CD4-positive, alpha-beta T cell (primary cell): ENCODE results near the gene DUSP2. TPM values are rescaled to one million over a fixed set of nuclear protein-coding genes. Genes with fewer than 3 reads are reported as not detected.
A peak's percentile ranks its signal among the peaks of the same experiment; 100 is the strongest.

Experiments used
- ATAC-seq: fragments of 200-7000 bp; cut with Tn5 transposase; one replicate; pipeline ENCODE4 v1.10.0; 2022; ENCODE audit warnings: mild to moderate bottlenecking; ENCODE audit not compliant: poor library complexity
- CTCF ChIA-PET: fragments of 350-600 bp; sonication (Branson Sonifier 250); formaldehyde crosslinking; loops from one replicate; lab custom pipeline; 2021; ENCODE audit warnings: antibody characterized with exemption, inconsistent platforms; lab: Charles Lee
- POLR2A ChIA-PET: fragments of 350-600 bp; sonication (Branson Sonifier 250); formaldehyde crosslinking; loops from one replicate; lab custom pipeline; 2021; ENCODE audit warnings: antibody characterized with exemption, inconsistent platforms; lab: Charles Lee
- DNase-seq, 14 experiments: peaks; one replicate each; pipeline ENCODE4 v3.0.0-alpha.2; 2013 to 2020; ENCODE audit warnings: mixed read lengths in 2 of 14
- H3K27ac ChIP-seq, 2 donors: one replicate each; pipeline versions ENCODE4 v1.5.1 to v1.7.0; 2013; ENCODE audit warnings: low read length in 2 of 2, low read depth in 1 of 2, mild to moderate bottlenecking in 1 of 2
- H3K27me3 ChIP-seq, 2 experiments: 1 replicate in 1 of 2; 2 replicates in 1 of 2; pipeline versions ENCODE4 v1.6.1 to v1.7.0; 2013; ENCODE audit warnings: low read length in 2 of 2, control low read depth in 1 of 2, mild to moderate bottlenecking in 1 of 2, moderate library complexity in 1 of 2; ENCODE audit not compliant: insufficient read depth in 2 of 2, control insufficient read depth in 1 of 2
- H3K36me3 ChIP-seq: one replicate; pipeline ENCODE4 v1.6.1; 2013; ENCODE audit warnings: low read length, control low read depth; ENCODE audit not compliant: insufficient read depth
- H3K4me1 ChIP-seq: one replicate; pipeline ENCODE4 v1.6.1; 2013; ENCODE audit warnings: low read length, control low read depth; ENCODE audit not compliant: insufficient read depth
- H3K4me3 ChIP-seq: one replicate; pipeline ENCODE4 v1.5.1; 2013; ENCODE audit warnings: mild to moderate bottlenecking, low read length, moderate library complexity
- H3K9me3 ChIP-seq, 2 experiments: 1 replicate in 1 of 2; 2 replicates in 1 of 2; pipeline versions ENCODE4 v1.6.1 to v1.7.0; 2013; ENCODE audit warnings: low read length in 2 of 2, mild to moderate bottlenecking in 2 of 2, control low read depth in 1 of 2, moderate library complexity in 1 of 2; ENCODE audit not compliant: control insufficient read depth in 1 of 2, insufficient read depth in 1 of 2
- H3K27ac Mint-ChIP-seq: one replicate; pipeline ENCODE4 v1.8.0; 2020; ENCODE audit warnings: mixed read lengths
- H3K27me3 Mint-ChIP-seq: one replicate; pipeline ENCODE4 v1.8.0; 2021; ENCODE audit warnings: mixed read lengths
- H3K36me3 Mint-ChIP-seq: one replicate; pipeline ENCODE4 v1.8.0; 2021; ENCODE audit warnings: low read depth, mixed read lengths
- H3K4me1 Mint-ChIP-seq: one replicate; pipeline ENCODE4 v1.8.0; 2021; ENCODE audit warnings: low read depth, mixed read lengths
- H3K4me3 Mint-ChIP-seq: one replicate; pipeline ENCODE4 v1.8.0; 2020; ENCODE audit warnings: mild to moderate bottlenecking, mixed read lengths
- H3K9me3 Mint-ChIP-seq: one replicate; pipeline ENCODE4 v1.8.0; 2020; ENCODE audit warnings: mixed read lengths
- CTCF ChIP-seq: fragments of 200-600 bp; IDR thresholded peaks from one replicate; pipeline ENCODE4 v1.8.0; 2022; ENCODE audit warnings: antibody characterized with exemption, mild to moderate bottlenecking
- intact Hi-C, 2 experiments: fragments of 100-400 bp; cut with DNase I in 1 of 2; cut with micrococcal nuclease in 1 of 2; formaldehyde crosslinking; loops; one replicate each; pipeline versions ENCODE4 v1.15.1 to v1.9.0; 2023 to 2025; cut with DNase I, micrococcal nuclease
- total RNA-seq, 174 experiments: library from RNA in 2 of 174; stranded (reverse) in 2 of 174; gene quantifications; one replicate each; pipeline ENCODE4 v1.2.3 and lab custom pipeline; 2021 to 2026

DUSP2 gene
- total RNA-seq, 2 experiments from 2014 or later: 728 to 730 TPM

GRCh38 chr2:96147593-96148201, 2.5 kb upstream of the DUSP2 start:
- Histone ChIP-seq H3K27ac (peak overlapping the region; percentile 97 to 99), H3K4me3 (no peak overlapping the region), H3K36me3 (peaks cover 19% of the 10 kb centered on the region), H3K9me3 (no peaks in the 10 kb centered on the region), H3K27me3 (no peaks in the 10 kb centered on the region), H3K4me1 (peaks cover 80% of the 10 kb centered on the region)
- Mint-ChIP-seq H3K27me3 (no peaks in the 10 kb centered on the region), H3K27ac (peak overlapping the region; percentile 98), H3K36me3 (peaks cover 37% of the 10 kb centered on the region), H3K4me3 (peak overlapping the region; percentile 88), H3K4me1 (peaks cover 88% of the 10 kb centered on the region), H3K9me3 (no peaks in the 10 kb centered on the region)
- TF ChIP-seq CTCF: no peak
- intact Hi-C loops: loop anchor here (1.0 to 5.0 kb wide), 3 partner anchors 17 to 390 kb away; partner anchors contain the start of genes ARID5A (in 2 of the 2) and STARD7 (in 1 of the 2)
- ATAC-seq (no peak), DNase-seq (peak in 3 of 14 experiments; percentile 33 to 57 (median 47))
- ChIA-PET POLR2A (interaction anchor here (1.0 to 13.8 kb wide), 8 partner anchors 9 to 390 kb away, joined by 3 to 199 read pairs (median 20); partner anchors contain the start of genes ARID5A, ASTL and STARD7), CTCF (interaction anchor here (1.1 to 15.2 kb wide), 6 partner anchors 9 to 407 kb away, joined by 3 to 229 read pairs (median 8); partner anchors contain the start of genes ADRA2B and ASTL)

GRCh38 chr2:96146881-96147592, 1.8 kb upstream of the DUSP2 start:
- Histone ChIP-seq H3K27ac (peak overlapping the region; percentile 97 to 99), H3K4me3 (peak overlapping the region; percentile 59), H3K36me3 (peaks cover 24% of the 10 kb centered on the region), H3K9me3 (no peaks in the 10 kb centered on the region), H3K4me1 (peaks cover 84% of the 10 kb centered on the region), H3K27me3 (no peaks in the 10 kb centered on the region)
- intact Hi-C loops: loop anchor here (5.0 kb wide), 2 partner anchors 60 to 390 kb away; partner anchors contain the start of genes ARID5A (in 2 of the 2) and STARD7 (in 1 of the 2)
- H3K27ac Mint-ChIP-seq: peak overlapping the region; percentile 98
- CTCF ChIA-PET: interaction anchor here (1.1 to 15.2 kb wide), 7 partner anchors 8 to 407 kb away, joined by 3 to 229 read pairs (median 8); partner anchors contain the start of genes ADRA2B and ASTL
- no peaks in the 10 kb centered on the region for H3K9me3 Mint-ChIP-seq
- peak in 2 of 14 experiments; percentile 32 to 73 for DNase-seq
- H3K4me3 Mint-ChIP-seq: peak overlapping the region; percentile 88
- POLR2A ChIA-PET: interaction anchor here (1.1 to 13.8 kb wide), 10 partner anchors 8 to 669 kb away, joined by 3 to 199 read pairs (median 15); partner anchors contain the start of genes ARID5A, ASTL, CNNM3 and SNRNP200
- ATAC-seq: no peak
- H3K27me3 Mint-ChIP-seq: no peaks in the 10 kb centered on the region
- peaks cover 43% of the 10 kb centered on the region for H3K36me3 Mint-ChIP-seq
- no peak for TF ChIP-seq CTCF
- H3K4me1 Mint-ChIP-seq: peaks cover 89% of the 10 kb centered on the region
